NCI-H510A (cell line): Measurements from ENCODE around the gene RBPJ.
A peak's percentile ranks its signal among the peaks of the same experiment; 100 is the strongest.

Source experiments
- DNase-seq: peaks from one replicate; lab custom pipeline; 2025; lab: John Stamatoyannopoulos, UW

The RBPJ gene

GRCh38 chr4:26420438-26420837 lies 99.6 kb downstream of the RBPJ start:
- no peak for DNase-seq

- no peak for DNase-seq
These were observed 100.1 kb downstream of the RBPJ start for GRCh38 chr4:26420913-26421312.

GRCh38 chr4:26424153-26424552 lies 103.3 kb downstream of the RBPJ start:
- no peak for DNase-seq

GRCh38 chr4:26424838-26425237 lies 104.0 kb downstream of the RBPJ start:
- no peak for DNase-seq

GRCh38 chr4:26425953-26426352 lies 105.1 kb downstream of the RBPJ start:
- no peak for DNase-seq

GRCh38 chr4:26426892-26427291 lies 106.1 kb downstream of the RBPJ start:
- no peak for DNase-seq

- DNase-seq, result no peak
These were observed 109.1 kb downstream of the RBPJ start for GRCh38 chr4:26429910-26430309.

GRCh38 chr4:26431461-26432180 lies 110.8 kb downstream of the RBPJ start:
- DNase-seq, result no peak

GRCh38 chr4:26432419-26432818 lies 111.6 kb downstream of the RBPJ start:
- no peak for DNase-seq

- DNase-seq, result no peak
These were observed 112.7 kb downstream of the RBPJ start for GRCh38 chr4:26433556-26433955.

- no peak for DNase-seq
These were observed 113.3 kb downstream of the RBPJ start for GRCh38 chr4:26434030-26434639.

GRCh38 chr4:26441102-26441501 lies 120.3 kb downstream of the RBPJ start:
- DNase-seq, result no peak

GRCh38 chr4:26441771-26442170 lies 121.0 kb downstream of the RBPJ start:
- no peak for DNase-seq

GRCh38 chr4:26447378-26447777 lies 126.6 kb downstream of the RBPJ start:
- DNase-seq, result no peak

- no peak for DNase-seq
These were observed 129.6 kb downstream of the RBPJ start for GRCh38 chr4:26450418-26450817.

- no peak for DNase-seq
These were observed 130.8 kb downstream of the RBPJ start for GRCh38 chr4:26451597-26451996.

GRCh38 chr4:26452565-26453531 lies 132.0 kb downstream of the RBPJ start:
- DNase-seq, result peak; percentile 69

GRCh38 chr4:26454961-26455360 lies 134.1 kb downstream of the RBPJ start:
- no peak for DNase-seq

- no peak for DNase-seq
These were observed 134.8 kb downstream of the RBPJ start for GRCh38 chr4:26455571-26455970.

- no peak for DNase-seq
These were observed 136.6 kb downstream of the RBPJ start for GRCh38 chr4:26457412-26457811.

- DNase-seq, result no peak
These were observed 137.3 kb downstream of the RBPJ start for GRCh38 chr4:26458157-26458561.

GRCh38 chr4:26459054-26459755 lies 138.4 kb downstream of the RBPJ start:
- peak; percentile 12 for DNase-seq
